ENCODE measurements around the gene MED23.

GRCh38 chr6:131640576-131640975 is 12.5 kb upstream of the MED23 start:
- TF ChIP-seq POLR2A (IDR thresholded peaks at IDR 0.05) (no peak), CTCF (IDR thresholded peaks at IDR 0.05) (no peak)
